Measurements from ENCODE around the gene CAMK2B.

Gene CAMK2B

GRCh38 chr7:44348851-44349781, 23.7 kb upstream of the CAMK2B start:
- Histone ChIP-seq H3F3A (ENCODE audit: insufficient read depth, low read length) (no peaks in the 10 kb centered on the region), H3K4me2 (ENCODE audit: low read depth, low read length) (no peak overlapping the region), H3K4me1 (ENCODE audit: low read length) (no peaks in the 10 kb centered on the region), H3K36me3 (replicated peaks; ENCODE audit: insufficient read depth, low read length) (no peaks in the 10 kb centered on the region), H3K9ac (ENCODE audit: low read length) (no peak overlapping the region), H3K27ac (ENCODE audit: low read length) (no peak overlapping the region), H2AFZ (ENCODE audit: low read length) (no peak overlapping the region), H3K9me2 (replicated peaks; ENCODE audit: insufficient read depth, low read length) (no peaks in the 10 kb centered on the region), H3K79me2 (ENCODE audit: low read length) (no peaks in the 10 kb centered on the region), H3K4me3 (ENCODE audit: low read length) (no peak overlapping the region), H4K20me1 (ENCODE audit: insufficient read depth, low read length) (no peaks in the 10 kb centered on the region), H3K27me3 (replicated peaks; ENCODE audit: insufficient read depth, low read length) (no peaks in the 10 kb centered on the region), H3K9me3 (replicated peaks; ENCODE audit: insufficient read depth, low read length) (no peaks in the 10 kb centered on the region)
- TF ChIP-seq EZH2phosphoT487 (IDR thresholded peaks at IDR 0.05; ENCODE audit: low read length) = no peak
- TF ChIP-seq CTCF (IDR thresholded peaks at IDR 0.05; ENCODE audit: low read length) = no peak
- no peak for TF ChIP-seq EZH2 (optimal IDR thresholded peaks at IDR 0.05; ENCODE audit: low read depth, low read length)
- DNase-seq = no peak

GRCh38 chr7:44348300-44348699, 22.9 kb upstream of the CAMK2B start:
- Histone ChIP-seq H3K27me3 (replicated peaks; ENCODE audit: insufficient read depth, low read length) (no peaks in the 10 kb centered on the region), H3K9me2 (replicated peaks; ENCODE audit: insufficient read depth, low read length) (no peaks in the 10 kb centered on the region), H3K27ac (ENCODE audit: low read length) (no peak overlapping the region), H3F3A (ENCODE audit: insufficient read depth, low read length) (no peaks in the 10 kb centered on the region), H2AFZ (ENCODE audit: low read length) (no peak overlapping the region), H3K4me1 (ENCODE audit: low read length) (no peaks in the 10 kb centered on the region), H3K79me2 (ENCODE audit: low read length) (no peaks in the 10 kb centered on the region), H3K36me3 (replicated peaks; ENCODE audit: insufficient read depth, low read length) (no peaks in the 10 kb centered on the region), H3K9me3 (replicated peaks; ENCODE audit: insufficient read depth, low read length) (no peaks in the 10 kb centered on the region), H3K9ac (ENCODE audit: low read length) (no peak overlapping the region), H3K4me3 (ENCODE audit: low read length) (no peak overlapping the region), H3K4me2 (ENCODE audit: low read depth, low read length) (no peak overlapping the region), H4K20me1 (ENCODE audit: insufficient read depth, low read length) (no peaks in the 10 kb centered on the region)
- no peak for DNase-seq
- TF ChIP-seq CTCF (IDR thresholded peaks at IDR 0.05; ENCODE audit: low read length) (peak; percentile 18), EZH2 (optimal IDR thresholded peaks at IDR 0.05; ENCODE audit: low read depth, low read length) (no peak)

- no peaks in the 10 kb centered on the region for H3K79me2 ChIP-seq (ENCODE audit: low read length)
- H2AFZ ChIP-seq (ENCODE audit: low read length) = no peak overlapping the region
- H3K4me3 ChIP-seq (ENCODE audit: low read length) = no peak overlapping the region
- H3K9ac ChIP-seq (ENCODE audit: low read length) = no peak overlapping the region
- no peaks in the 10 kb centered on the region for H3K9me3 ChIP-seq (replicated peaks; ENCODE audit: insufficient read depth, low read length)
- H3K27ac ChIP-seq (ENCODE audit: low read length) = no peak overlapping the region
- H3K4me1 ChIP-seq (ENCODE audit: low read length) = no peaks in the 10 kb centered on the region
- H3F3A ChIP-seq (ENCODE audit: insufficient read depth, low read length) = no peaks in the 10 kb centered on the region
- no peaks in the 10 kb centered on the region for H3K36me3 ChIP-seq (replicated peaks; ENCODE audit: insufficient read depth, low read length)
- no peaks in the 10 kb centered on the region for H3K27me3 ChIP-seq (replicated peaks; ENCODE audit: insufficient read depth, low read length)
- TF ChIP-seq CTCF (IDR thresholded peaks at IDR 0.05; ENCODE audit: low read length) (no peak), EZH2 (optimal IDR thresholded peaks at IDR 0.05; ENCODE audit: low read depth, low read length) (no peak), EZH2phosphoT487 (IDR thresholded peaks at IDR 0.05; ENCODE audit: low read length) (no peak)
- DNase-seq = no peak
- no peaks in the 10 kb centered on the region for H4K20me1 ChIP-seq (ENCODE audit: insufficient read depth, low read length)
- H3K9me2 ChIP-seq (replicated peaks; ENCODE audit: insufficient read depth, low read length) = no peaks in the 10 kb centered on the region
- no peak overlapping the region for H3K4me2 ChIP-seq (ENCODE audit: low read depth, low read length)
These were observed 22.2 kb upstream of the CAMK2B start for GRCh38 chr7:44347546-44348114.

All from MM.1S (cell line).